ENCODE measurements around the gene NOP56.

The NOP56 gene

DNA sequence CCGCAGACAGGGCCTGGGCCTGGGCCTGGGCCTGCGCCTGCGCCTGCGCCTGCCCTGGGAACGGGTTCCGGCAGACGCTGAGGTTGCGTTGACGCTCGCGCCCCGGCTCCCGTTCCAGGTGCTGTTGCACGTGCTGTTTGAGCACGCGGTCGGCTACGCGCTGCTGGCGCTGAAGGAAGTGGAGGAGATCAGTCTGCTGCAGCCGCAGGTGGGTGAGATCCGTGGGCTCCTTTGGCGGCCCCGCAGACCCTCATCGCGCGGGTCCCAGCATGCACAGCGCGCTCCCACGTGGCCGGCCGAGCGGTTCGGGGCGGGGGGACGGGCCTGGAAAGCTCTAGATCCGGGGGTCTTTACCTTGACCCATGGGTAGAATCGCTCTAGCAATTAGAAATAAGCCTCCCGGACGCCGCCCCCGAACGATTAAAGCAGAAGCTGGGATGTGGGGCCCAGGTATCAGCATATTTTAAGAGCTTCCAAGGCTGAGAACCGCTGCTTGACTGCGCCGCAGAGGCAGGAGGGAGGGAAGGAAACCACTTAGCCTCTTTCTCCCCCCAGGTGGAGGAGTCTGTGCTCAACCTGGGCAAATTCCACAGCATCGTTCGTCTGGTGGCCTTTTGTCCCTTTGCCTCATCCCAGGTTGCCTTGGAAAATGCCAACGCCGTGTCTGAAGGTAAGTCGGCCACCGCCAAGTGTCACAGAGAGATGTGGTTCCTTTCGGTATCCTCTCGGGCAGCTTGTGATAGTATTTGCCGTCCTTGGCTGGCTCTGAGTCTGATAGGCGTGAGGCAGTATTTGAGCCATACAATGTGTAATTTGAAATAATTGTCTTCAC, 508 bp downstream of the NOP56 start:
- Histone ChIP-seq H3K9me3 (ENCODE audit: control insufficient read depth, insufficient read depth, low read length) (no peaks in the 10 kb centered on the region), H3K4me1 (ENCODE audit: control insufficient read depth, insufficient read depth, low read length) (peaks cover 3% of the 10 kb centered on the region), H3K4me3 (ENCODE audit: low read depth, low read length) (peak overlapping the region; percentile 98), H3K27me3 (ENCODE audit: control insufficient read depth, insufficient read depth, low read length) (no peaks in the 10 kb centered on the region), H3K9ac (ENCODE audit: low read depth, low read length) (peak overlapping the region; percentile 92), H3K36me3 (ENCODE audit: control insufficient read depth, insufficient read depth, low read length) (peaks cover 42% of the 10 kb centered on the region)

DNA sequence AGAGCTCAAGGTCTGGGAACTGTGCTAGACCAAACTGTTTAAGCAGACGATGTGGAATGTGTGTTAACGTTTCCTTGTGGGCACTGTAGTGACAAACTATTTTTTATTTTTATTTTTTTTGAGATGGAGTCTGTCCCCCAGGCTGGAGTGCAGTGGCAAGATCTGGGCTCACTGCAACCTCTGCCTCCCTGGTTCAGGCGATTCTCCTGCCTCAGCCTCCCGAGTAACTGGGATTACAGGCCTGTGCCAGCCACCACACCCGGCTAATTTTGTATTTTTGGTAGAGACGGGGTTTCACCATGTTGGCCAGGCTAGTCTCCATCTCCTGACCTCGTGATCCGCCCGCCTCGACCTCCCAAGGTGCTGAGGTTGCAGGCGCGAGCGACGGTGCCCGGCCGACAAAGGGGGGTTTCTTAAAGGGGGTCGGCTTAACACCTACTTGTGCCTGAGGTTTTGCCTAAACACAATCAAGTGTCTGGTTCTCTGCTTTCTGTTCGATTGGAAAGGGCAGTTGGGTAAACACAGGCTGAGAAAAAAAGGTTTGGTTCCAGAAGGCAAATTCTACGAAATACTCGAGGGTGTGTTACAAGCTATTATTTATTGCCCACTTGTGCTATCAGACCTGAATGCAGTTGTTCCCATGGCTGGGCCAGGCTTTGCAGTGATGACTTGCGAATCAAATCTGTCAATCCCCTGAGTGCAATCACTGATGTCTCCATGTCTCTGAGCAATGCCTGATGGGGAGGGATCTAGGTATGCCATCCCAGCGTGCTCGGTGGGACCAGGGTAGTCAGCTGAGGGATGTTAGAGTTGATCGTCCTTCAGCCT, 1.3 kb downstream of the NOP56 start:
- Histone ChIP-seq H3K36me3 (ENCODE audit: control insufficient read depth, insufficient read depth, low read length) (peaks cover 50% of the 10 kb centered on the region), H3K9me3 (ENCODE audit: control insufficient read depth, insufficient read depth, low read length) (no peaks in the 10 kb centered on the region)

DNA sequence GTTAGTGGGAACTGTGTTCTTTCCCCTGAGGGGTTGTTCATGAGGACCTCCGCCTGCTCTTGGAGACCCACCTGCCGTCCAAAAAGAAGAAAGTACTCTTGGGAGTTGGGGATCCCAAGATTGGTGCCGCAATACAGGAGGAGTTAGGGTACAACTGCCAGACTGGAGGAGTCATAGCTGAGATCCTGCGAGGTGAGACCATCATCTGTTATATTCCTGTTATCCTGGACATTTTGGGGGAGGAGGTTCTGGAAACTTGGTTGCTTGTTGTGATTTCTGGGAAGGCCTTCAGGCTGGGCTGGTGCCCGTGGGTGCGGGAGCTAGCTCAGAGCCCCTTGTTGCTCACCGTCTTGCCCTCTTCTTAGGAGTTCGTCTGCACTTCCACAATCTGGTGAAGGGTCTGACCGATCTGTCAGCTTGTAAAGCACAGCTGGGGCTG, 2.0 kb downstream of the NOP56 start:
- Histone ChIP-seq H3K27me3 (ENCODE audit: control insufficient read depth, insufficient read depth, low read length) (no peaks in the 10 kb centered on the region), H3K4me3 (ENCODE audit: low read depth, low read length) (peak overlapping the region; percentile 98), H3K4me1 (ENCODE audit: control insufficient read depth, insufficient read depth, low read length) (peaks cover 3% of the 10 kb centered on the region), H3K36me3 (ENCODE audit: control insufficient read depth, insufficient read depth, low read length) (peaks cover 54% of the 10 kb centered on the region), H3K9ac (ENCODE audit: low read depth, low read length) (peak overlapping the region; percentile 92), H3K9me3 (ENCODE audit: control insufficient read depth, insufficient read depth, low read length) (no peaks in the 10 kb centered on the region)

More for the DNA sequence above, 1.3 kb downstream of the NOP56 start:
- peak overlapping the region; percentile 98 for H3K4me3 ChIP-seq (ENCODE audit: low read depth, low read length)
- peaks cover 3% of the 10 kb centered on the region for H3K4me1 ChIP-seq (ENCODE audit: control insufficient read depth, insufficient read depth, low read length)
- peak overlapping the region; percentile 92 for H3K9ac ChIP-seq (ENCODE audit: low read depth, low read length)
- no peaks in the 10 kb centered on the region for H3K27me3 ChIP-seq (ENCODE audit: control insufficient read depth, insufficient read depth, low read length)

DNA sequence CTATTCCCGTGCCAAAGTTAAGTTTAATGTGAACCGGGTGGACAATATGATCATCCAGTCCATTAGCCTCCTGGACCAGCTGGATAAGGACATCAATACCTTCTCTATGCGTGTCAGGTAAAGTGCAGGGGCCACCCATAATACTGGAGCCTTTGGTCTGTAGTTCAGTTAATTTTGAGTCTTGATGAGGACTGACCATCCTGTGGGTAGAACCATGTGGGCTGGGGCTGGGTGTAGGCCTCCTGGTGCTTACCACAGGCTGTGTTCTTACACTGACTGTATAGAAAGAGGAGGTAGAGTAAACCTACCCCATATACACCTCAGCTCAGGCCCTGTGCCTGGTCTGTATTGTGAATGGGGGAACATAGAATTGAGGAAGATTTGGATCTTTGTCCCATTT, 2.4 kb downstream of the NOP56 start:
- peaks cover 57% of the 10 kb centered on the region for H3K36me3 ChIP-seq (ENCODE audit: control insufficient read depth, insufficient read depth, low read length)
- H3K27me3 ChIP-seq (ENCODE audit: control insufficient read depth, insufficient read depth, low read length), result no peaks in the 10 kb centered on the region
- no peak overlapping the region for H3K9ac ChIP-seq (ENCODE audit: low read depth, low read length)
- H3K4me3 ChIP-seq (ENCODE audit: low read depth, low read length), result peak overlapping the region; percentile 98
- H3K4me1 ChIP-seq (ENCODE audit: control insufficient read depth, insufficient read depth, low read length), result peaks cover 3% of the 10 kb centered on the region
- H3K9me3 ChIP-seq (ENCODE audit: control insufficient read depth, insufficient read depth, low read length), result no peaks in the 10 kb centered on the region

DNA sequence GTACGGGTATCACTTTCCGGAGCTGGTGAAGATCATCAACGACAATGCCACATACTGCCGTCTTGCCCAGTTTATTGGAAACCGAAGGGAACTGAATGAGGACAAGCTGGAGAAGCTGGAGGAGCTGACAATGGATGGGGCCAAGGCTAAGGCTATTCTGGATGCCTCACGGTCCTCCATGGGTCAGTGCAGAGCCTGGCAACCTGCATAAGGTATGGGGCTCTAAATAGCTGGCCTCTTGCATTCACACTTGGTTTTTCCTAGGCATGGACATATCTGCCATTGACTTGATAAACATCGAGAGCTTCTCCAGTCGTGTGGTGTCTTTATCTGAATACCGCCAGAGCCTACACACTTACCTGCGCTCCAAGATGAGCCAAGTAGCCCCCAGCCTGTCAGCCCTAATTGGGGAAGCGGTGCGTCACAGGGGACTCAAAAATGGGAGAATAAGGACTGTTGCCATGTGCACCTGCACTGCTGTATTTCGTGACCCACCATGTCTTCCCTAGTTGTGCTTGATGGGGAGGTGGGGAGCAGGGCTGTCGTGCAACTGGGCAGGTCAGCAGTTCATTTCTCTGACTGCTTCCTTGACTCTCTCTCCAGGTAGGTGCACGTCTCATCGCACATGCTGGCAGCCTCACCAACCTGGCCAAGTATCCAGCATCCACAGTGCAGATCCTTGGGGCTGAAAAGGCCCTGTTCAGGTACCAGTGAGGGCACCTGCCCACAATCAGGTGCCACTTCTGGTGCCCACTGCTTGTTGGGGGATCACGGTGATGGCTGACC, 3.1 kb downstream of the NOP56 start:
- Histone ChIP-seq H3K27me3 (ENCODE audit: control insufficient read depth, insufficient read depth, low read length) (no peaks in the 10 kb centered on the region), H3K9ac (ENCODE audit: low read depth, low read length) (no peak overlapping the region), H3K4me3 (ENCODE audit: low read depth, low read length) (no peak overlapping the region), H3K9me3 (ENCODE audit: control insufficient read depth, insufficient read depth, low read length) (no peaks in the 10 kb centered on the region), H3K4me1 (ENCODE audit: control insufficient read depth, insufficient read depth, low read length) (peaks cover 3% of the 10 kb centered on the region), H3K36me3 (ENCODE audit: control insufficient read depth, insufficient read depth, low read length) (peaks cover 63% of the 10 kb centered on the region)

DNA sequence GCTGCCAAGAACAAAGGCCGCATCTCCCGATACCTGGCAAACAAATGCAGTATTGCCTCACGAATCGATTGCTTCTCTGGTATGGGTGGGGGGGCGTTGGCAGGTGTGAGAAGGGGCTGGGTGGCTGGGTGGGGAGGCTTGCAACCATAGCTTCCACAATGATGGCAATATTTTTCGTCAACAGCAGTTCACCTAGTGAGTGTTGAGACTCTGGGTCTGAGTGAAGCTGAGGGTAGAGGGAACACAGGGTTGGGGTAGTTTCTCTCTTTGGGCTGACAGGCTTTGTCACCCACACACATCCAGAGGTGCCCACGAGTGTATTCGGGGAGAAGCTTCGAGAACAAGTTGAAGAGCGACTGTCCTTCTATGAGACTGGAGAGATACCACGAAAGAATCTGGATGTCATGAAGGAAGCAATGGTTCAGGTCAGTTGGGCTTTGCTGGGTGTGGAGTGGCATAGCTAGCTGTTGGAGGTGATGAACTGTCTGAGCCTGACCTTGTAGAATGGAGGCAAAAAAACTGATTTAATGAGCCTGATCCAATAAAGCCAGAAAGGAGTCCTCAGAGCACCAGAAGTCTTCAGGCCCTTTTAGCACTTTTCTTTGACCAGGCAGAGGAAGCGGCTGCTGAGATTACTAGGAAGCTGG, 4.2 kb downstream of the NOP56 start:
- peaks cover 63% of the 10 kb centered on the region for H3K36me3 ChIP-seq (ENCODE audit: control insufficient read depth, insufficient read depth, low read length)
- no peak overlapping the region for H3K4me3 ChIP-seq (ENCODE audit: low read depth, low read length)

DNA sequence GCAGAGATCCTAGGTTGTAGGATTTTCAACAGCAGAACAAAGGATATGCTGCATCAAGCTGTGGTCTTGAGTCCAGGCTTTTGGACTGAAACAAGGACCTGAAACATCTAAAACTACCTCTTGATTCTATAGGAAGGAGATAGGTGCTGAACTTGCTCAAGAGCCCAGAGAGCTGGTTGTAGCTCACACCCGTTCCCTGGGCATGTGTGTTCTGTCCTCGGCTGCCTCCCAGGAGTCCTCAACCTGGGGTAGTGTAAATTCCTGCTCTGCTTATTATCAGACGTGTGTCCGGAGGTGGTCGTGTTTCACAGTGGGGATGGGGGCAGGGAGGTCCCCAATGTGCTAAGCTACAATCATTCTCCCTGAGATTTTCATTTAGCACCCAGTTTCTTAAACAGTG, 4.8 kb downstream of the NOP56 start:
- Histone ChIP-seq H3K4me1 (ENCODE audit: control insufficient read depth, insufficient read depth, low read length) (no peaks in the 10 kb centered on the region), H3K9ac (ENCODE audit: low read depth, low read length) (no peak overlapping the region), H3K9me3 (ENCODE audit: control insufficient read depth, insufficient read depth, low read length) (no peaks in the 10 kb centered on the region), H3K4me3 (ENCODE audit: low read depth, low read length) (no peak overlapping the region), H3K27me3 (ENCODE audit: control insufficient read depth, insufficient read depth, low read length) (no peaks in the 10 kb centered on the region), H3K36me3 (ENCODE audit: control insufficient read depth, insufficient read depth, low read length) (peaks cover 67% of the 10 kb centered on the region)

More for the DNA sequence above, 4.2 kb downstream of the NOP56 start:
- Histone ChIP-seq H3K9me3 (ENCODE audit: control insufficient read depth, insufficient read depth, low read length) (no peaks in the 10 kb centered on the region), H3K4me1 (ENCODE audit: control insufficient read depth, insufficient read depth, low read length) (no peaks in the 10 kb centered on the region), H3K27me3 (ENCODE audit: control insufficient read depth, insufficient read depth, low read length) (no peaks in the 10 kb centered on the region), H3K9ac (ENCODE audit: low read depth, low read length) (no peak overlapping the region)

DNA sequence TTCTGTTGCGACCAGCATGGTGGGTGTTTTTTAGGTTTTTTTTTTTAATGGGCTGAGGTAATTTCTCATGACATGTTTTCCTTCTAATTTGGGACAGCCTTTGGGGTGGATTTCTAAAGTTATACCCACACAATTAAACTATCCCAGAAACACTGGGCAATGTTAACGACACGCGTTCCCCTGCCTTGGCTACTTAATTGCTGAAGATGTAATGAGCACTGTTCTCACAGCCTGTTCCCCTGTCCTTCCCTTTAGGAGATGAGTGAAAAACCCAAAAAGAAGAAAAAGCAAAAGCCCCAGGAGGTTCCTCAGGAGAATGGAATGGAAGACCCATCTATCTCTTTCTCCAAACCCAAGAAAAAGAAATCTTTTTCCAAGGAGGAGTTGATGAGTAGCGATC, 5.2 kb downstream of the NOP56 start:
- peaks cover 69% of the 10 kb centered on the region for H3K36me3 ChIP-seq (ENCODE audit: control insufficient read depth, insufficient read depth, low read length)
- no peak overlapping the region for H3K9ac ChIP-seq (ENCODE audit: low read depth, low read length)
- H3K9me3 ChIP-seq (ENCODE audit: control insufficient read depth, insufficient read depth, low read length), result no peaks in the 10 kb centered on the region
- no peaks in the 10 kb centered on the region for H3K27me3 ChIP-seq (ENCODE audit: control insufficient read depth, insufficient read depth, low read length)
- H3K4me1 ChIP-seq (ENCODE audit: control insufficient read depth, insufficient read depth, low read length), result no peaks in the 10 kb centered on the region
- H3K4me3 ChIP-seq (ENCODE audit: low read depth, low read length), result no peak overlapping the region

DNA sequence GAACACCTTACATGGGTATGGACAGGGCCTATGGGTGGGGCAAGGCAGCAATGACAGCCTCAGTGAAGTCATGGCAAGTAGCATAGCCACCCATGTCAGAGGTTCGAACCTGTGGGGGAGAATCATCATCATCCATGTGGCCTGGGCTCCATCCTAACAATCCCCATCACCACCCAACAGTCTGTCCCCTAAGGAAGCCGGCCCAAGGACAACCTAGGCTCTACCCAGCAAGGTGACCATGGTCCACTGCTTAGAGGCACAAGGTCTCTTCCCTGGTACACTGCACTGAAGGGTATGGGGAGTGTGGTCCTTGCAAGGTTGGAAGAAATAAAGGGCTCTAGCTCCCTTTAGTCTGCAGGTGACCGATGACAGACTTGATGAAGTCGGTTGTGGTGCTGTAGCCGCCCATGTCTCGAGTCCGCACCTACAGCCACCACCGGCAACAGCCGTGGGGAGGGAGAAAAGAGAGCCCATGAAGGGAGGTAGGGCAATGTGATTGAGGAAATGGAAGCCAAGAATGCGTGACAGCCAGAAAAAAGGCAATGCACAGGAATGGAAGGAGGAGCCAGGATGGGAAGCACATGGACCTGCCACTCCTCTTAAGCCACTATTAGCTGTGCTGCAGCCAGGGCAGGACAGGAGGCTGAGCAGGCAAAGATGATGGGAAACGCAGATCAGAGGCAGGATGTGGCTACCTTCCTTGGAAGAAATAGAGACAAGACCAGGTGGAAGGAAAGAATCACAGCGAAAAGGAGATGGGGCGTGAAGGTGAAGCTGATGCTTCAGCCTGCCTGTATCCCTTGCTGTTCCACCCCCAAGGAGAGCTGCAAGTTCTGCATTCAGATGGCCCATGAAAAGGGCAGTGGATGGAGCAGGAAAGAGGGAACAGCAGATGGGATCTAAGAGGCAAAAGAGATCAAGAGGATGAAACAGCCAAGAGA, 6.3 kb downstream of the NOP56 start:
- H3K9me3 ChIP-seq (ENCODE audit: control insufficient read depth, insufficient read depth, low read length), result no peaks in the 10 kb centered on the region
- no peak overlapping the region for H3K4me3 ChIP-seq (ENCODE audit: low read depth, low read length)
- H3K4me1 ChIP-seq (ENCODE audit: control insufficient read depth, insufficient read depth, low read length), result peaks cover 3% of the 10 kb centered on the region
- no peak overlapping the region for H3K9ac ChIP-seq (ENCODE audit: low read depth, low read length)
- peaks cover 74% of the 10 kb centered on the region for H3K36me3 ChIP-seq (ENCODE audit: control insufficient read depth, insufficient read depth, low read length)
- H3K27me3 ChIP-seq (ENCODE audit: control insufficient read depth, insufficient read depth, low read length), result no peaks in the 10 kb centered on the region

DNA sequence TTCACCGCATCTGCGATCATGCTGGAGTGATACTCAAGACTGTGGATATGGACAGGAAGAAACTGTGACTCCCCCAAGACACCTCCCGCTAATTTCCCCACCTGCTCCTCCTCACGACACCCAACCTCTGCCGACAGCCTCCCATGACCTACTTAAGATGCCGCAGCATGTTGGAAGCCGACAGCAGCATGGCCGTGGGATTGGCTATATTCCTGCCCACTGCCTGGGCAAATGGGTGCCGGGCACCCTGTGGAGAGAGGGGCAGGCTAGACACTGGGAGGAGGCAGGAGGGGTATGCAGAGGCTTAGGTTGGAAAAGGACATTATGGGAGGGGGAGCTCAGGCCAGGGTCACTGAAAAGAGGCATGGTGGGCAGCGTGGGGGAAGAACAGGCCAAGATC, 7.1 kb downstream of the NOP56 start:
- H3K4me1 ChIP-seq (ENCODE audit: control insufficient read depth, insufficient read depth, low read length), result peaks cover 3% of the 10 kb centered on the region
- H3K4me3 ChIP-seq (ENCODE audit: low read depth, low read length), result no peak overlapping the region
- H3K27me3 ChIP-seq (ENCODE audit: control insufficient read depth, insufficient read depth, low read length), result no peaks in the 10 kb centered on the region
- peaks cover 66% of the 10 kb centered on the region for H3K36me3 ChIP-seq (ENCODE audit: control insufficient read depth, insufficient read depth, low read length)
- no peak overlapping the region for H3K9ac ChIP-seq (ENCODE audit: low read depth, low read length)
- no peaks in the 10 kb centered on the region for H3K9me3 ChIP-seq (ENCODE audit: control insufficient read depth, insufficient read depth, low read length)

All from iPS-15b (cell line).